Progenitor cell of endocrine pancreas (in vitro differentiated cells): Measurements from ENCODE around the gene C6orf62. TPM values are rescaled to one million over a fixed set of nuclear protein-coding genes. Genes with fewer than 3 reads are reported as not detected.

ENCODE experiments used
- DNase-seq: peaks from one replicate; pipeline ENCODE4 v3.0.0; 2021; ENCODE audit warnings: low spot score; ENCODE audit not compliant: unreplicated experiment
- H3K27ac Mint-ChIP-seq: 2 replicates; pipeline ENCODE4 v1.8.0; 2021; ENCODE audit warnings: mild to moderate bottlenecking, moderate library complexity, mixed read lengths
- H3K27me3 Mint-ChIP-seq: 2 replicates; pipeline ENCODE4 v1.8.0; 2021; ENCODE audit warnings: mixed read lengths
- H3K36me3 Mint-ChIP-seq: 2 replicates; pipeline ENCODE4 v1.8.0; 2022; ENCODE audit warnings: mixed read lengths; ENCODE audit not compliant: insufficient read depth
- H3K4me1 Mint-ChIP-seq: 2 replicates; pipeline ENCODE4 v1.8.0; 2021; ENCODE audit warnings: low read depth, mixed read lengths
- H3K4me3 Mint-ChIP-seq: 2 replicates; pipeline ENCODE4 v1.8.0; 2021; ENCODE audit warnings: low read depth, mild to moderate bottlenecking, moderate library complexity, mixed read lengths
- H3K9me3 Mint-ChIP-seq: 2 replicates; pipeline ENCODE4 v1.8.0; 2021; ENCODE audit warnings: low read depth, mixed read lengths
- CTCF ChIP-seq: fragments of 200-600 bp; sonication (generic); IDR thresholded peaks from one replicate; pipeline ENCODE4 v1.5.0; 2021; ENCODE audit warnings: antibody characterized with exemption, mild to moderate bottlenecking; ENCODE audit not compliant: unreplicated experiment
- total RNA-seq: library from RNA; stranded (reverse); gene quantifications from 2 replicates; pipeline ENCODE4 v1.2.1, GENCODE V29; 2021

Gene C6orf62
- total RNA-seq, 1 donor from 2014 or later: 88.6 TPM

- no peak overlapping the region for H3K27ac Mint-ChIP-seq
- no peak for DNase-seq
- H3K27me3 Mint-ChIP-seq: no peaks in the 10 kb centered on the region
- no peak for TF ChIP-seq CTCF
- H3K4me1 Mint-ChIP-seq: peaks cover 6% of the 10 kb centered on the region
- H3K9me3 Mint-ChIP-seq: peaks cover 7% of the 10 kb centered on the region
- no peaks in the 10 kb centered on the region for H3K36me3 Mint-ChIP-seq
- no peak overlapping the region for H3K4me3 Mint-ChIP-seq
Measured at GRCh38 chr6:24749297-24749696, 30.3 kb upstream of the C6orf62 start.

- no peak overlapping the region for H3K27ac Mint-ChIP-seq
- no peaks in the 10 kb centered on the region for H3K27me3 Mint-ChIP-seq
- no peaks in the 10 kb centered on the region for H3K36me3 Mint-ChIP-seq
- TF ChIP-seq CTCF: no peak
- H3K4me3 Mint-ChIP-seq: no peak overlapping the region
- no peaks in the 10 kb centered on the region for H3K9me3 Mint-ChIP-seq
- no peak for DNase-seq
- no peaks in the 10 kb centered on the region for H3K4me1 Mint-ChIP-seq
Measured at GRCh38 chr6:24744911-24745310, 26.0 kb upstream of the C6orf62 start.

GRCh38 chr6:24743944-24744335, 25.0 kb upstream of the C6orf62 start:
- no peaks in the 10 kb centered on the region for H3K9me3 Mint-ChIP-seq

GRCh38 chr6:24743265-24743943, 24.4 kb upstream of the C6orf62 start:
- Mint-ChIP-seq H3K36me3 (no peaks in the 10 kb centered on the region), H3K27ac (no peak overlapping the region), H3K9me3 (no peaks in the 10 kb centered on the region), H3K27me3 (no peaks in the 10 kb centered on the region), H3K4me1 (no peaks in the 10 kb centered on the region), H3K4me3 (no peak overlapping the region)
- no peak for DNase-seq
- TF ChIP-seq CTCF: no peak

More at GRCh38 chr6:24743944-24744335, 25.0 kb upstream of the C6orf62 start:
- no peaks in the 10 kb centered on the region for H3K27me3 Mint-ChIP-seq
- H3K4me3 Mint-ChIP-seq: no peak overlapping the region
- no peaks in the 10 kb centered on the region for H3K36me3 Mint-ChIP-seq
- H3K27ac Mint-ChIP-seq: no peak overlapping the region
- DNase-seq: no peak
- no peak for TF ChIP-seq CTCF
- H3K4me1 Mint-ChIP-seq: no peaks in the 10 kb centered on the region

GRCh38 chr6:24742216-24742738, 23.3 kb upstream of the C6orf62 start:
- DNase-seq: no peak
- no peaks in the 10 kb centered on the region for H3K4me1 Mint-ChIP-seq
- no peak for TF ChIP-seq CTCF

More at GRCh38 chr6:24742216-24742738, 23.3 kb upstream of the C6orf62 start:
- Mint-ChIP-seq H3K27me3 (no peaks in the 10 kb centered on the region), H3K36me3 (no peaks in the 10 kb centered on the region), H3K27ac (no peak overlapping the region), H3K9me3 (no peaks in the 10 kb centered on the region), H3K4me3 (no peak overlapping the region)
